Osteoblast (primary cell): Measurements from ENCODE around the gene LCN12. TPM values are rescaled to one million over a fixed set of nuclear protein-coding genes. Genes with fewer than 3 reads are reported as not detected.

Experiments
- DNase-seq: peaks from one replicate; pipeline ENCODE4 v3.0.0; 2011; ENCODE audit warnings: low spot score, mixed read lengths; ENCODE audit not compliant: insufficient read length; ENCODE audit errors: missing footprints
- H2AFZ ChIP-seq: 2 replicates; pipeline ENCODE4 v1.6.0; 2011; ENCODE audit warnings: mild to moderate bottlenecking, low read length
- H3K27ac ChIP-seq: 2 replicates; pipeline ENCODE4 v1.5.1; 2011; ENCODE audit warnings: mild to moderate bottlenecking, low read depth, low read length, moderate library complexity
- H3K27me3 ChIP-seq: 2 replicates; pipeline ENCODE4 v1.6.0; 2012; ENCODE audit warnings: mild to moderate bottlenecking, control low read depth, inconsistent platforms, low read length, moderate library complexity; ENCODE audit not compliant: insufficient read depth
- H3K36me3 ChIP-seq: 2 replicates; pipeline ENCODE4 v1.5.1; 2011; ENCODE audit warnings: mild to moderate bottlenecking, low read length, control low read depth, moderate library complexity; ENCODE audit not compliant: insufficient read depth
- H3K4me1 ChIP-seq: 2 replicates; pipeline ENCODE4 v1.5.1; 2011; ENCODE audit warnings: mild to moderate bottlenecking, low read length, control low read depth, moderate library complexity; ENCODE audit not compliant: insufficient read depth
- H3K4me2 ChIP-seq: 2 replicates; pipeline ENCODE4 v1.6.0; 2011; ENCODE audit warnings: mild to moderate bottlenecking, low read length; ENCODE audit not compliant: insufficient read depth
- H3K4me3 ChIP-seq: fragments of 200-600 bp; sonication (generic); 3 replicates; pipeline ENCODE4 v1.5.1; 2012; ENCODE audit warnings: mild to moderate bottlenecking, low read length, inconsistent platforms; ENCODE audit not compliant: insufficient read depth
- H3K79me2 ChIP-seq: 2 replicates; pipeline ENCODE4 v1.6.0; 2012; ENCODE audit warnings: mild to moderate bottlenecking, low read length, control low read depth, inconsistent platforms; ENCODE audit not compliant: insufficient read depth
- H3K9me3 ChIP-seq: 2 replicates; pipeline ENCODE4 v1.5.1; 2011; ENCODE audit warnings: low read depth, low read length, control low read depth
- H4K20me1 ChIP-seq: 2 replicates; pipeline ENCODE4 v1.6.0; 2012; ENCODE audit warnings: mild to moderate bottlenecking, low read length, control low read depth; ENCODE audit not compliant: insufficient read depth
- CTCF ChIP-seq: IDR thresholded peaks from 2 replicates; pipeline ENCODE4 v1.5.1; 2011; ENCODE audit warnings: mild to moderate bottlenecking, low read depth, low read length, moderate library complexity; ENCODE audit errors: extremely low read depth
- total RNA-seq: library from RNA; depleted of rRNA; stranded (reverse); fragments of >200 nt; gene quantifications from 2 replicates; pipeline ENCODE4 v1.2.3, GENCODE V29; 2012

LCN12 gene
- total RNA-seq, result not detected in 2 replicates

- H4K20me1 ChIP-seq, result no peaks in the 10 kb centered on the region
- H3K9me3 ChIP-seq, result no peaks in the 10 kb centered on the region
- TF ChIP-seq CTCF, result no peak
- no peaks in the 10 kb centered on the region for H3K27me3 ChIP-seq
- no peak within 1 kb of the TSS for H3K27ac ChIP-seq
- H3K4me3 ChIP-seq, result no peak within 1 kb of the TSS
- H2AFZ ChIP-seq, result no peak within 1 kb of the TSS
- peaks cover 8% of the 10 kb centered on the region for H3K4me1 ChIP-seq
- peak; percentile 76 for DNase-seq
- H3K79me2 ChIP-seq, result no peaks in the 10 kb centered on the region
- no peak within 1 kb of the TSS for H3K4me2 ChIP-seq
- no peaks in the 10 kb centered on the region for H3K36me3 ChIP-seq
These were observed at the start of gene LCN12 for GRCh38 chr9:136951541-136952320. Gene LCN12, plus strand, starts transcription at chr9:136952273. Its CDS starts 55 bp downstream, at chr9:136952328.

GRCh38 chr9:136903041-136903554, 49.0 kb upstream of the LCN12 start:
- peaks cover 2% of the 10 kb centered on the region for H4K20me1 ChIP-seq
- no peak for TF ChIP-seq CTCF
- no peaks in the 10 kb centered on the region for H3K9me3 ChIP-seq
- H3K4me1 ChIP-seq, result peaks cover 26% of the 10 kb centered on the region
- H3K27ac ChIP-seq, result peak overlapping the region; percentile 93
- DNase-seq, result peak; percentile 47
- no peaks in the 10 kb centered on the region for H3K27me3 ChIP-seq
- peaks cover 31% of the 10 kb centered on the region for H3K36me3 ChIP-seq
- no peak overlapping the region for H3K4me3 ChIP-seq
- H3K79me2 ChIP-seq, result peaks cover 11% of the 10 kb centered on the region
- no peak overlapping the region for H3K4me2 ChIP-seq
- H2AFZ ChIP-seq, result no peak overlapping the region

GRCh38 chr9:136906266-136906665, 45.8 kb upstream of the LCN12 start:
- no peak overlapping the region for H3K27ac ChIP-seq
- no peaks in the 10 kb centered on the region for H4K20me1 ChIP-seq
- peaks cover 37% of the 10 kb centered on the region for H3K36me3 ChIP-seq
- TF ChIP-seq CTCF, result no peak
- no peak overlapping the region for H2AFZ ChIP-seq
- H3K4me3 ChIP-seq, result no peak overlapping the region
- H3K4me1 ChIP-seq, result peaks cover 20% of the 10 kb centered on the region
- DNase-seq, result no peak
- H3K4me2 ChIP-seq, result no peak overlapping the region
- H3K9me3 ChIP-seq, result no peaks in the 10 kb centered on the region
- H3K27me3 ChIP-seq, result no peaks in the 10 kb centered on the region
- H3K79me2 ChIP-seq, result peaks cover 6% of the 10 kb centered on the region
